Cardiac muscle cell (in vitro differentiated cells and primary cell): ENCODE data around the gene SLC1A4. TPM values are rescaled to one million over a fixed set of nuclear protein-coding genes. Genes with fewer than 3 reads are reported as not detected.
"Not testable (repeated sequence)": the region's sequence is repeated elsewhere in the genome, so short reads cannot be mapped to it uniquely, and the experiment has no call there.

Experiments
- DNase-seq, 2 donors: peaks; one replicate each; pipeline versions ENCODE4 v3.0.0 to v3.0.0-alpha.2; 2010 to 2017; ENCODE audit warnings: low read depth in 1 of 2, low spot score in 1 of 2
- H3K27ac ChIP-seq: fragments of 200-600 bp; sonication (generic); 2 replicates; pipeline ENCODE4 v1.5.1; 2016
- H3K27me3 ChIP-seq: fragments of 200-600 bp; sonication (generic); 2 replicates; pipeline ENCODE4 v1.6.0; 2016; ENCODE audit warnings: control low read depth
- H3K36me3 ChIP-seq: fragments of 200-600 bp; sonication (generic); 2 replicates; pipeline ENCODE4 v1.5.1; 2016; ENCODE audit warnings: control low read depth
- H3K4me1 ChIP-seq: fragments of 200-600 bp; sonication (generic); 2 replicates; pipeline ENCODE4 v1.8.1; 2017; ENCODE audit warnings: low read depth, mild to moderate bottlenecking, mixed run types
- H3K4me3 ChIP-seq: fragments of 200-600 bp; sonication (generic); 2 replicates; pipeline ENCODE4 v1.5.1; 2016; ENCODE audit warnings: mild to moderate bottlenecking
- H3K9me3 ChIP-seq: fragments of 200-600 bp; sonication (generic); 2 replicates; pipeline ENCODE4 v1.5.1; 2017; ENCODE audit warnings: low read depth, mild to moderate bottlenecking, control low read depth
- polyA plus RNA-seq: library from polyadenylated mRNA; unstranded; fragments of >200 nt; fragmentation: Nextera tagmentation; extraction: Ambion mirVana; gene quantifications from 2 replicates; pipeline ENCODE4 v1.2.1, GENCODE V29; 2016
- total RNA-seq: library from RNA; depleted of rRNA; stranded (reverse); fragments of >200 nt; gene quantifications from 2 replicates; pipeline ENCODE4 v1.2.3, GENCODE V29; 2016
- TF ChIP-seq, protein P1 (sequence below): IDR thresholded peaks from 2 replicates; pipeline ENCODE4 v1.5.1; 2012; ENCODE audit warnings: low read depth, mild to moderate bottlenecking, low read length

SLC1A4 gene
- total and polyA plus RNA-seq, 2 experiments from 2014 or later = 31.7 to 37.1 TPM

- TF ChIP-seq, protein P1, sequence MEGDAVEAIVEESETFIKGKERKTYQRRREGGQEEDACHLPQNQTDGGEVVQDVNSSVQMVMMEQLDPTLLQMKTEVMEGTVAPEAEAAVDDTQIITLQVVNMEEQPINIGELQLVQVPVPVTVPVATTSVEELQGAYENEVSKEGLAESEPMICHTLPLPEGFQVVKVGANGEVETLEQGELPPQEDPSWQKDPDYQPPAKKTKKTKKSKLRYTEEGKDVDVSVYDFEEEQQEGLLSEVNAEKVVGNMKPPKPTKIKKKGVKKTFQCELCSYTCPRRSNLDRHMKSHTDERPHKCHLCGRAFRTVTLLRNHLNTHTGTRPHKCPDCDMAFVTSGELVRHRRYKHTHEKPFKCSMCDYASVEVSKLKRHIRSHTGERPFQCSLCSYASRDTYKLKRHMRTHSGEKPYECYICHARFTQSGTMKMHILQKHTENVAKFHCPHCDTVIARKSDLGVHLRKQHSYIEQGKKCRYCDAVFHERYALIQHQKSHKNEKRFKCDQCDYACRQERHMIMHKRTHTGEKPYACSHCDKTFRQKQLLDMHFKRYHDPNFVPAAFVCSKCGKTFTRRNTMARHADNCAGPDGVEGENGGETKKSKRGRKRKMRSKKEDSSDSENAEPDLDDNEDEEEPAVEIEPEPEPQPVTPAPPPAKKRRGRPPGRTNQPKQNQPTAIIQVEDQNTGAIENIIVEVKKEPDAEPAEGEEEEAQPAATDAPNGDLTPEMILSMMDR = no peak
- H3K27me3 ChIP-seq = no peaks in the 10 kb centered on the region
- H3K4me3 ChIP-seq = no peak overlapping the region
- DNase-seq = no peak
- H3K36me3 ChIP-seq = no peaks in the 10 kb centered on the region
- peaks cover 11% of the 10 kb centered on the region for H3K4me1 ChIP-seq
- no peaks in the 10 kb centered on the region for H3K9me3 ChIP-seq
- no peak overlapping the region for H3K27ac ChIP-seq
Measured at GRCh38 chr2:65030476-65031332, 41.5 kb downstream of the SLC1A4 start.

- no peaks in the 10 kb centered on the region for H3K36me3 ChIP-seq
- DNase-seq = peak in 1 of 2 donors; percentile 29
- no peaks in the 10 kb centered on the region for H3K9me3 ChIP-seq
- peaks cover 11% of the 10 kb centered on the region for H3K4me1 ChIP-seq
- H3K27me3 ChIP-seq = no peaks in the 10 kb centered on the region
- no peak overlapping the region for H3K4me3 ChIP-seq
- no peak overlapping the region for H3K27ac ChIP-seq
- TF ChIP-seq, protein P1 = no peak
Measured at GRCh38 chr2:65031341-65032018, 42.3 kb downstream of the SLC1A4 start.

- no peak overlapping the region for H3K4me3 ChIP-seq
Measured at GRCh38 chr2:65032019-65032975, 43.1 kb downstream of the SLC1A4 start.

DNA sequence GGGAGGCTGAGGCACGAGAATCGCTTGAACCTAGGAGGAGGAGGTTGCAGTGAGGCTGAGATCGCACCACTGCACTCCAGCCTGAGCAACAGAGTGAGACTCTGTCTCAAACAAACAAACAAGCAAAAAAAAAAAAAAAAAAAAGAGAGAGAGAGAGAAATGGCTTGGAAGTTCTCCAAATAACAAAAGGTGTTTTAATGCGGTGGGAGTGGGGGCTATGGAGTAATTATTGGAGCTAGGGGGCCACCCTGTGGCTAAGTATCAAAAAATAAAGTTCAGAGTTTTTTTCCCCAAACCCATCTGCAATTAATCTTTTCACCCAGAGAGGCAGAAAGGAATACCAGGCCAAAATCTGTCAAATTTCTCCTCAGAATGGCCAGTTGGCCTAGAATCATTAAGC lies 44.0 kb downstream of the SLC1A4 start:
- no peak overlapping the region for H3K27ac ChIP-seq
- H3K9me3 ChIP-seq = no peaks in the 10 kb centered on the region
- H3K4me1 ChIP-seq = peaks cover 11% of the 10 kb centered on the region
- TF ChIP-seq, protein P1 = peak; percentile 12
- no peak overlapping the region for H3K4me3 ChIP-seq
- peak in 1 of 2 donors; percentile 41 for DNase-seq
- no peaks in the 10 kb centered on the region for H3K27me3 ChIP-seq
- H3K36me3 ChIP-seq = no peaks in the 10 kb centered on the region

More at GRCh38 chr2:65032019-65032975, 43.1 kb downstream of the SLC1A4 start:
- Histone ChIP-seq H3K36me3 (no peaks in the 10 kb centered on the region), H3K27ac (peak overlapping the region; percentile 52), H3K9me3 (no peaks in the 10 kb centered on the region), H3K27me3 (no peaks in the 10 kb centered on the region), H3K4me1 (peaks cover 11% of the 10 kb centered on the region)
- TF ChIP-seq, protein P1 = no peak
- peak in 1 of 2 donors; percentile 21 for DNase-seq

DNA sequence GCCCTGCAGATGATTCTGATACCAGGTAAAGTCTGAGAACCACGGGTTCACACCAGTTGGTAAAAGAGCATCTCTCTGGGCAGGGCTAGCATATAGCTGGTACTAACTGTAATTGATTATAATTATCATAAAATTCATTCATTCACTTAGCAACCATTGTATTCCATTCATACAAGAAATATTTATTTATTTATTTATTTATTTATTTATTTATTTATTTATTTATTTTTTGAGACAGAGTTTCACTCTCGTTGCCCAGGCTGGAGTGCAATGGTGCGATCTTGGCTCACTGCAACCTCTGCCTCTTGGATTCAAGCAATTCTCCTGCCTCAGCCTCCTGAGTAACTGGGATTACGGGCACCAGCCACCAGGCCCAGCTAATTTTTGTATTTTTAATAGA lies 44.5 kb downstream of the SLC1A4 start:
- H3K4me3 ChIP-seq, H3K27me3 ChIP-seq, H3K9me3 ChIP-seq, H3K36me3 ChIP-seq, DNase-seq, H3K27ac ChIP-seq: not testable (repeated sequence)
- H3K4me1 ChIP-seq = peaks cover 11% of the 10 kb centered on the region
